CD8-positive, alpha-beta memory T cell (primary cell): ENCODE results near the gene IGFL2. TPM values are rescaled to one million over a fixed set of nuclear protein-coding genes. Genes with fewer than 3 reads are reported as not detected.

Source experiments
- CTCF ChIA-PET: fragments of 350-600 bp; sonication (Branson Sonifier 250); formaldehyde crosslinking; loops from one replicate; lab custom pipeline; 2021; ENCODE audit warnings: antibody characterized with exemption; lab: Charles Lee
- POLR2A ChIA-PET: fragments of 350-600 bp; sonication (Branson Sonifier 250); formaldehyde crosslinking; loops from one replicate; lab custom pipeline; 2021; ENCODE audit warnings: antibody characterized with exemption; lab: Charles Lee
- DNase-seq, 5 donors: peaks; one replicate each; pipeline versions ENCODE4 v3.0.0 to v3.0.0-alpha.2; 2020 to 2022; ENCODE audit warnings: mixed read lengths in 1 of 5
- H3K27ac ChIP-seq: one replicate; pipeline ENCODE4 v1.7.0; 2013; ENCODE audit warnings: low read depth, mild to moderate bottlenecking, low read length, moderate library complexity
- H3K27me3 ChIP-seq: 2 replicates; pipeline ENCODE4 v1.7.0; 2013; ENCODE audit warnings: low read length, mild to moderate bottlenecking; ENCODE audit not compliant: insufficient read depth, poor library complexity, severe bottlenecking
- H3K36me3 ChIP-seq: 2 replicates; pipeline ENCODE4 v1.7.0; 2013; ENCODE audit warnings: mild to moderate bottlenecking, low read length, moderate library complexity; ENCODE audit not compliant: insufficient read depth
- H3K4me1 ChIP-seq: 2 replicates; pipeline ENCODE4 v1.7.0; 2013; ENCODE audit warnings: mild to moderate bottlenecking, low read length, moderate library complexity; ENCODE audit not compliant: insufficient read depth
- H3K4me3 ChIP-seq: 2 replicates; pipeline ENCODE4 v1.7.0; 2013; ENCODE audit warnings: mild to moderate bottlenecking, low read length
- H3K9me3 ChIP-seq: 2 replicates; pipeline ENCODE4 v1.7.0; 2013; ENCODE audit warnings: mild to moderate bottlenecking, low read length
- H3K27ac Mint-ChIP-seq, 8 donors: one replicate each; pipeline ENCODE4 v1.8.0; 2020 to 2021; ENCODE audit warnings: mixed read lengths in 8 of 8, mild to moderate bottlenecking in 6 of 8, inconsistent platforms in 3 of 8, moderate library complexity in 3 of 8
- H3K27me3 Mint-ChIP-seq, 2 donors: one replicate each; pipeline ENCODE4 v1.8.0; 2020 to 2021; ENCODE audit warnings: mixed read lengths in 2 of 2, mild to moderate bottlenecking in 1 of 2, moderate library complexity in 1 of 2
- H3K36me3 Mint-ChIP-seq, 3 donors: one replicate each; pipeline ENCODE4 v1.8.0; 2020 to 2021; ENCODE audit warnings: mixed read lengths in 3 of 3, inconsistent platforms in 1 of 3, mild to moderate bottlenecking in 1 of 3
- H3K4me1 Mint-ChIP-seq, 3 donors: one replicate each; pipeline ENCODE4 v1.8.0; 2020 to 2021; ENCODE audit warnings: mixed read lengths in 3 of 3, inconsistent platforms in 1 of 3, mild to moderate bottlenecking in 1 of 3
- H3K4me3 Mint-ChIP-seq, 7 donors: one replicate each; pipeline ENCODE4 v1.8.0; 2020 to 2021; ENCODE audit warnings: mixed read lengths in 7 of 7, mild to moderate bottlenecking in 6 of 7, moderate library complexity in 4 of 7, inconsistent platforms in 2 of 7
- H3K9me3 Mint-ChIP-seq, 5 donors: one replicate each; pipeline ENCODE4 v1.8.0; 2020 to 2022; ENCODE audit warnings: mixed read lengths in 5 of 5, mild to moderate bottlenecking in 3 of 5, moderate library complexity in 2 of 5, inconsistent platforms in 1 of 5
- polyA plus RNA-seq: library from polyadenylated mRNA; unstranded; fragments of 300-500 nt; fragmentation: Illumina TruSeq; gene quantifications from one replicate; pipeline ENCODE4 v1.2.3, GENCODE V29; 2021
- total RNA-seq, 2 experiments: library from RNA; stranded (reverse); gene quantifications; one replicate each; pipeline ENCODE4 v1.2.3, GENCODE V29; 2021

Gene IGFL2
- total and polyA plus RNA-seq, 3 experiments from 2014 or later, result not detected

DNA sequence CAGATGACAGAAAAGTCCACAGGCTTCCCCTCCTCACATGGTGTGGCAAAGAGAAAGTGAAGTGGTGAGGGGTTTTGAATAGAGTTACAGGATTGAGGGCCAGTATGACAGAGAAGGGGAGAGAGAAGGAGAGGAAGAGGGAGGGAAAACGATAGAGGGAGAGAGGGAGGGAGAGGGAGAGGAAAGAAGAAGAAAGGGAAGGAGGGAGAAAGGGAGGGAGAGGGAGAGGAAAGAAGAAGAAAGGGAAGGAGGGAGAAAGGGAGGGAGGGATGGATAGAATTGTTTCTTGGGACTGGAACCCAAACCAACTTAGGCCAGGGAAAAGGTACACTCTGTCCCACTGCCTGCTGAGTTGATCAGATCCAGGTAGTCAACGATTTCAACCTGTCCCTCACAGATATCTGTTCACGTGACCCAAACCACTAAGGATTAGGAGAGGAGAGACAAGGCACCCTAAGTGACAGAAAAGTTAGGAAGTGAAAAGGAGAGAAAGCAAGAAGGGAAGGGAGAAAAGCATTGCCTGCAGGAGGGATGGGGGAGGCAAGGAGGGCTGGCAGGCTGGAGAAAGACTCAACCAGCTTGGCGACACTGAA is 15.4 kb upstream of the IGFL2 start:
- no peak overlapping the region for H3K4me3 ChIP-seq
- H3K27me3 ChIP-seq, result no peaks in the 10 kb centered on the region
- CTCF ChIA-PET, result no interaction called here
- H3K4me3 Mint-ChIP-seq, result no peak overlapping the region
- no peaks in the 10 kb centered on the region for H3K9me3 ChIP-seq
- no peaks in the 10 kb centered on the region for H3K36me3 ChIP-seq
- POLR2A ChIA-PET, result interaction anchor here (0.6 kb wide), 1 partner anchor 777 kb away, joined by 3 read pairs; no protein-coding TSS in a partner anchor
- peaks cover 18 to 83% of the 10 kb centered on the region in 2 donors for H3K27me3 Mint-ChIP-seq
- no peaks in the 10 kb centered on the region for H3K4me1 ChIP-seq
- H3K27ac ChIP-seq, result no peak overlapping the region
- no peaks in the 10 kb centered on the region for H3K36me3 Mint-ChIP-seq
- no peaks in the 10 kb centered on the region for H3K4me1 Mint-ChIP-seq
- H3K9me3 Mint-ChIP-seq, result no peaks in the 10 kb centered on the region
- no peak overlapping the region for H3K27ac Mint-ChIP-seq
- no peak for DNase-seq

DNA sequence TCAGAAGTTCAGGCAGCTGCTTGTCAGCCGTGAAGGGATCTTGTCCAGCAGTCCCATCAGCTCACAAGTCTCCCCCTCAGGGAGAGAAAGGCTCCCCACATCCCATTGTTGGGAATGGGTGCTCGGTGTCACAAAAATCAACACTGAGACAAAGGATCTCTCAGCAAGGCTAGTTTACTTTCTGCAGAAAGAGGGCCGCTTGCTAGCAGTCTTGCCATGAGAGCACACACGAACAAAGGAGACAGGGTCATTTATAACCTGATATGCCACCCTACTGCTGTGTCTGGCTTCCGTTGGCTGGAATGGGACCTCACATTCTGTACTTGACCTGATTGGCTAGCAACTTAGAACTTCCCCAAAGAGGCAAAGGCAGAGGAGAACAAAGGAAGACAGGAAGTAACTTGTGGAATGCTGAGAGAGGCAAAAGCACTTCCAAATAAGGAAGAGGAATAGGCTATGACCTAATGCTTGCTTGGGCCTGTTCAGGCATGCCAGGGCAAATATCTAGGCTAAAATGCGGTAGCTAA is 14.9 kb upstream of the IGFL2 start:
- DNase-seq, result no peak
- H3K4me1 ChIP-seq, result no peaks in the 10 kb centered on the region
- Mint-ChIP-seq H3K27ac (no peak overlapping the region), H3K4me1 (no peaks in the 10 kb centered on the region), H3K4me3 (no peak overlapping the region), H3K36me3 (no peaks in the 10 kb centered on the region), H3K9me3 (no peaks in the 10 kb centered on the region), H3K27me3 (peaks cover 18 to 83% of the 10 kb centered on the region in 2 donors)
- H3K4me3 ChIP-seq, result no peak overlapping the region
- H3K36me3 ChIP-seq, result no peaks in the 10 kb centered on the region
- CTCF ChIA-PET, result no interaction called here
- H3K27ac ChIP-seq, result no peak overlapping the region
- no peaks in the 10 kb centered on the region for H3K27me3 ChIP-seq
- POLR2A ChIA-PET, result no interaction called here
- no peaks in the 10 kb centered on the region for H3K9me3 ChIP-seq

- H3K4me3 ChIP-seq, result no peak overlapping the region
- POLR2A ChIA-PET, result no interaction called here
- H3K4me3 Mint-ChIP-seq, result no peak overlapping the region
- H3K4me1 ChIP-seq, result no peaks in the 10 kb centered on the region
- no peaks in the 10 kb centered on the region for H3K9me3 ChIP-seq
- no peaks in the 10 kb centered on the region for H3K4me1 Mint-ChIP-seq
- H3K27ac ChIP-seq, result no peak overlapping the region
- H3K36me3 Mint-ChIP-seq, result no peaks in the 10 kb centered on the region
- H3K36me3 ChIP-seq, result no peaks in the 10 kb centered on the region
- CTCF ChIA-PET, result no interaction called here
- H3K9me3 Mint-ChIP-seq, result no peaks in the 10 kb centered on the region
- H3K27me3 Mint-ChIP-seq, result peaks cover 21 to 82% of the 10 kb centered on the region in 2 donors
- H3K27me3 ChIP-seq, result no peaks in the 10 kb centered on the region
- H3K27ac Mint-ChIP-seq, result no peak overlapping the region
- DNase-seq, result no peak
Measured at GRCh38 chr19:46133777-46134241, 14.2 kb upstream of the IGFL2 start.

DNA sequence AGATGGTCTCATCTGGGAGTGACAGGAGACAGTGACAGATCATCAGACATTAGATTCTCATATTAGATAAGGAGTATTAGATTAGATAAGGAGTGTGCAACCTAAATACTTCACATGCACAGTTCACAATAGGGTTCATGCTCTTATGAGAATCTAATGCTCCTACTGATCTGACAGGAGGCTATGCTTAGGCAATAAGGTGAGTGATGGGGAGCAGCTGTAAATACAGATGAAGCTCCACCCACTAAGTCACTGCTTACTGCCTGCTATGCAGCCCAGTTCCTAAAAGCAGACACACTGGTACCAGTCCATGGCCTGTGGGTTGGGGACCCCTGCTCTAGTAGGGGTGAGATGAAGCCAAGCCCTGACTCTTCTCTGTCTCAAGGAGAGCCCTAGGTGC is 13.5 kb upstream of the IGFL2 start:
- H3K27me3 ChIP-seq, result no peaks in the 10 kb centered on the region
- CTCF ChIA-PET, result no interaction called here
- no peaks in the 10 kb centered on the region for H3K4me1 Mint-ChIP-seq

GRCh38 chr19:46137915-46138473 is 10.0 kb upstream of the IGFL2 start:
- no peaks in the 10 kb centered on the region for H3K4me1 Mint-ChIP-seq
- H3K4me3 ChIP-seq, result no peak overlapping the region
- H3K27ac ChIP-seq, result no peak overlapping the region
- no peaks in the 10 kb centered on the region for H3K9me3 Mint-ChIP-seq
- DNase-seq, result no peak
- no peaks in the 10 kb centered on the region for H3K36me3 Mint-ChIP-seq
- ChIA-PET POLR2A (no interaction called here), CTCF (no interaction called here)
- H3K27me3 Mint-ChIP-seq, result peaks cover 17 to 69% of the 10 kb centered on the region in 2 donors
- H3K27ac Mint-ChIP-seq, result no peak overlapping the region
- H3K4me1 ChIP-seq, result no peaks in the 10 kb centered on the region
- H3K27me3 ChIP-seq, result no peaks in the 10 kb centered on the region
- no peaks in the 10 kb centered on the region for H3K36me3 ChIP-seq
- H3K4me3 Mint-ChIP-seq, result no peak overlapping the region
- H3K9me3 ChIP-seq, result no peaks in the 10 kb centered on the region

More for the DNA sequence above, 13.5 kb upstream of the IGFL2 start:
- Mint-ChIP-seq H3K36me3 (no peaks in the 10 kb centered on the region), H3K27ac (no peak overlapping the region), H3K9me3 (no peaks in the 10 kb centered on the region), H3K27me3 (peaks cover 19 to 79% of the 10 kb centered on the region in 2 donors), H3K4me3 (no peak overlapping the region)
- DNase-seq, result no peak
- H3K4me1 ChIP-seq, result no peaks in the 10 kb centered on the region
- POLR2A ChIA-PET, result no interaction called here
- H3K9me3 ChIP-seq, result no peaks in the 10 kb centered on the region
- H3K36me3 ChIP-seq, result no peaks in the 10 kb centered on the region
- no peak overlapping the region for H3K4me3 ChIP-seq
- H3K27ac ChIP-seq, result no peak overlapping the region

GRCh38 chr19:46141421-46141820 is 6.6 kb upstream of the IGFL2 start:
- peaks cover 10 to 56% of the 10 kb centered on the region in 2 donors for H3K27me3 Mint-ChIP-seq
- H3K27ac ChIP-seq, result no peak overlapping the region
- no peaks in the 10 kb centered on the region for H3K27me3 ChIP-seq
- no peaks in the 10 kb centered on the region for H3K9me3 Mint-ChIP-seq
- H3K4me3 ChIP-seq, result no peak overlapping the region
- no peaks in the 10 kb centered on the region for H3K4me1 ChIP-seq
- no peaks in the 10 kb centered on the region for H3K9me3 ChIP-seq
- H3K36me3 ChIP-seq, result no peaks in the 10 kb centered on the region
- ChIA-PET POLR2A (no interaction called here), CTCF (no interaction called here)
- H3K4me1 Mint-ChIP-seq, result no peaks in the 10 kb centered on the region
- no peaks in the 10 kb centered on the region for H3K36me3 Mint-ChIP-seq
- DNase-seq, result no peak
- H3K4me3 Mint-ChIP-seq, result no peak overlapping the region
- no peak overlapping the region for H3K27ac Mint-ChIP-seq

DNA sequence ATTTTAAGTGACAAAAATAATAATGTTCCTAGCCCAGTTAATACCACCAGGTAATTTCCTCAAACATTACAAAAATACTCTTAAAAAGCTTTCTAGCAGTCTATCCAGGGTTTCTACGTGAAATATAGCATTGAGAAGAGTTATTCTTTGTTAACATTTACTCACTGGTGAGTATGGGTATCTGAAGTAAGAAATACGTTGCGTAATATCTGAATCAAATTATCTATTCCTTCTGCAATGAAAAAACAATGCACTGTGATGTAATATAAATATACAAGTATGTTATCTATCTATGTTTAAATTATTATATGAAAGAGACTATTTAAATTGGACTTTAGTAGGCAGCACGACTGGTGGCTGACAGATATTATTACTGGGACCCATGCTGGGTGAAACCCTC is 5.7 kb upstream of the IGFL2 start:
- H3K9me3 ChIP-seq, result no peaks in the 10 kb centered on the region
- ChIA-PET POLR2A (no interaction called here), CTCF (no interaction called here)
- no peak overlapping the region for H3K27ac Mint-ChIP-seq
- no peaks in the 10 kb centered on the region for H3K36me3 Mint-ChIP-seq
- DNase-seq, result no peak
- H3K27me3 ChIP-seq, result no peaks in the 10 kb centered on the region
- H3K36me3 ChIP-seq, result no peaks in the 10 kb centered on the region
- no peak overlapping the region for H3K4me3 Mint-ChIP-seq
- no peak overlapping the region for H3K27ac ChIP-seq
- no peak overlapping the region for H3K4me3 ChIP-seq
- no peaks in the 10 kb centered on the region for H3K4me1 Mint-ChIP-seq
- H3K4me1 ChIP-seq, result no peaks in the 10 kb centered on the region
- H3K9me3 Mint-ChIP-seq, result no peaks in the 10 kb centered on the region
- H3K27me3 Mint-ChIP-seq, result peaks cover 13 to 55% of the 10 kb centered on the region in 2 donors

- peaks cover 17 to 49% of the 10 kb centered on the region in 2 donors for H3K27me3 Mint-ChIP-seq
- no peak for DNase-seq
- no peaks in the 10 kb centered on the region for H3K36me3 ChIP-seq
- no peaks in the 10 kb centered on the region for H3K36me3 Mint-ChIP-seq
- no peaks in the 10 kb centered on the region for H3K9me3 Mint-ChIP-seq
- no peak overlapping the region for H3K4me3 Mint-ChIP-seq
- no peak overlapping the region for H3K27ac Mint-ChIP-seq
- no peaks in the 10 kb centered on the region for H3K4me1 Mint-ChIP-seq
- ChIA-PET CTCF (no interaction called here), POLR2A (no interaction called here)
- no peak overlapping the region for H3K27ac ChIP-seq
- H3K9me3 ChIP-seq, result no peaks in the 10 kb centered on the region
- no peaks in the 10 kb centered on the region for H3K27me3 ChIP-seq
- H3K4me1 ChIP-seq, result no peaks in the 10 kb centered on the region
- no peak overlapping the region for H3K4me3 ChIP-seq
Measured at GRCh38 chr19:46144756-46145155, 3.3 kb upstream of the IGFL2 start.
